Common myeloid progenitor, CD34-positive (primary cell): ENCODE results near the gene RASSF3.
"Not testable (repeated sequence)": the region's sequence is repeated elsewhere in the genome, so short reads cannot be mapped to it uniquely, and the experiment has no call there.

ENCODE experiments used
- CTCF ChIA-PET: fragments of 350-600 bp; sonication (Branson Sonifier 250); formaldehyde crosslinking; loops from one replicate; lab custom pipeline; 2021; ENCODE audit warnings: antibody characterized with exemption; lab: Charles Lee
- POLR2A ChIA-PET: fragments of 350-600 bp; sonication (Branson Sonifier 250); formaldehyde crosslinking; loops from one replicate; lab custom pipeline; 2021; ENCODE audit warnings: antibody characterized with exemption; lab: Charles Lee
- DNase-seq, 3 donors: peaks; one replicate each; pipeline versions ENCODE4 v3.0.0 to v3.0.0-alpha.2; 2013
- H3K27ac ChIP-seq, 2 experiments: 1 replicate in 1 of 2; 2 replicates in 1 of 2; pipeline ENCODE4 v1.7.0; 2013; ENCODE audit warnings: inconsistent platforms in 2 of 2, low read length in 2 of 2, mild to moderate bottlenecking in 2 of 2, low read depth in 1 of 2, moderate library complexity in 1 of 2; ENCODE audit not compliant: severe bottlenecking in 2 of 2, insufficient read depth in 1 of 2, poor library complexity in 1 of 2
- H3K27me3 ChIP-seq, 5 experiments: replicated peaks in 2 of 5; 1 replicate in 3 of 5; 2 replicates in 2 of 5; pipeline versions ENCODE4 v1.6.1 to v1.7.0; 2013; ENCODE audit warnings: low read length in 4 of 5, mild to moderate bottlenecking in 2 of 5, moderate library complexity in 2 of 5, inconsistent platforms in 1 of 5; ENCODE audit not compliant: insufficient read depth in 5 of 5, control insufficient read depth in 4 of 5
- H3K36me3 ChIP-seq, 4 experiments: 1 replicate in 2 of 4; 2 replicates in 2 of 4; pipeline versions ENCODE4 v1.6.1 to v1.7.0; 2013; ENCODE audit warnings: low read length in 3 of 4, control low read depth in 1 of 4, mild to moderate bottlenecking in 1 of 4; ENCODE audit not compliant: control insufficient read depth in 4 of 4, insufficient read depth in 4 of 4
- H3K4me1 ChIP-seq, 4 experiments: 1 replicate in 3 of 4; 2 replicates in 1 of 4; pipeline versions ENCODE4 v1.6.1 to v1.7.1; 2013; ENCODE audit warnings: low read length in 3 of 4, mild to moderate bottlenecking in 3 of 4, control low read depth in 1 of 4, inconsistent platforms in 1 of 4, moderate library complexity in 1 of 4; ENCODE audit not compliant: control insufficient read depth in 4 of 4, insufficient read depth in 4 of 4; ENCODE audit errors: control extremely low read depth in 1 of 4
- H3K4me3 ChIP-seq, 7 experiments: 1 replicate in 4 of 7; 2 replicates in 3 of 7; pipeline versions ENCODE4 v1.5.1 to v1.7.0; 2013; ENCODE audit warnings: mild to moderate bottlenecking in 7 of 7, low read length in 6 of 7, moderate library complexity in 6 of 7, inconsistent platforms in 2 of 7, low read depth in 2 of 7, control low read depth in 1 of 7; ENCODE audit not compliant: insufficient read depth in 4 of 7, control insufficient read depth in 1 of 7; ENCODE audit errors: extremely low read depth in 1 of 7
- H3K9me3 ChIP-seq, 5 experiments: 1 replicate in 4 of 5; 2 replicates in 1 of 5; pipeline versions ENCODE4 v1.6.1 to v1.7.1; 2013; ENCODE audit warnings: low read length in 4 of 5, mild to moderate bottlenecking in 2 of 5, inconsistent platforms in 1 of 5, low read depth in 1 of 5, moderate library complexity in 1 of 5; ENCODE audit not compliant: control insufficient read depth in 4 of 5, insufficient read depth in 2 of 5; ENCODE audit errors: control extremely low read depth in 1 of 5
- WGBS: methylation state at CpG from one replicate; pipeline ENCODE4 v1.1.5; 2013; ENCODE audit not compliant: insufficient coverage; 5-methylcytosine and 5-hydroxymethylcytosine counted together

Gene RASSF3

GRCh38 chr12:64687816-64688215, 77.5 kb downstream of the RASSF3 start:
- H3K4me1 ChIP-seq = peaks cover 2 to 31% (median 17%) of the 10 kb centered on the region in 4 experiments
- no peaks in the 10 kb centered on the region for H3K9me3 ChIP-seq
- 73% methylated on average over 5 of the region's 5 CpGs for WGBS
- DNase-seq = no peak
- ChIA-PET CTCF (interaction anchor here (0.6 to 1.9 kb wide), 5 partner anchors 8 to 139 kb away, joined by 3 to 9 read pairs (median 3); no protein-coding TSS in a partner anchor), POLR2A (no interaction called here)
- H3K4me3 ChIP-seq = no peak overlapping the region
- peaks cover 0 to 23% (median 18%) of the 10 kb centered on the region in 4 experiments for H3K36me3 ChIP-seq
- no peak overlapping the region for H3K27ac ChIP-seq
- no peaks in the 10 kb centered on the region for H3K27me3 ChIP-seq

DNA sequence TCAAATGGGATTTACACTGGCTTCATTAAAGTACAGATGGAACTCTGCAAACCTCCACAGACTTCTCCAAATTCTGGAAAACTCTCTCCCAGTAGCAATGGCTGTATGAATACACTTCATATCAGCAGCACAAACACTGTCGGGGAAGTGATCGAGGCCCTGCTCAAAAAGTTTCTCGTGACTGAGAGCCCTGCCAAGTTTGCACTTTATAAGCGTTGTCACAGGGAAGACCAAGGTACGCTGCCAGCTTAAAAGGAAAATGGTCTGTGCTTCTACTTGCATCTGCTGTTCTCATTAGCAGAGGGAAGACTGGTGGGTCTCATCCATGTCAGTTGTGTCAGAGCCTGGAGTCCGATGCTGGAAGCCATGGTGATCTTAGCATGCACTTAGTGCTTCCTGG, 77.9 kb downstream of the RASSF3 start:
- Histone ChIP-seq H3K27ac (no peak overlapping the region), H3K4me3 (no peak overlapping the region), H3K4me1 (peaks cover 0 to 27% (median 14%) of the 10 kb centered on the region in 4 experiments), H3K36me3 (peaks cover 2 to 24% (median 18%) of the 10 kb centered on the region in 4 experiments), H3K27me3 (no peaks in the 10 kb centered on the region), H3K9me3 (no peaks in the 10 kb centered on the region)
- 82% methylated on average over 6 of the region's 6 CpGs for WGBS
- ChIA-PET CTCF (interaction anchor here (0.6 to 1.9 kb wide), 5 partner anchors 8 to 139 kb away, joined by 3 to 9 read pairs (median 3); no protein-coding TSS in a partner anchor), POLR2A (no interaction called here)
- DNase-seq = no peak

GRCh38 chr12:64688715-64689114, 78.4 kb downstream of the RASSF3 start:
- Histone ChIP-seq H3K4me1 (peaks cover 0 to 22% (median 9%) of the 10 kb centered on the region in 4 experiments), H3K27me3 (no peaks in the 10 kb centered on the region), H3K36me3 (peaks cover 2 to 29% (median 19%) of the 10 kb centered on the region in 4 experiments), H3K4me3 (no peak overlapping the region), H3K9me3 (no peaks in the 10 kb centered on the region), H3K27ac (no peak overlapping the region)
- CTCF ChIA-PET = interaction anchor here (1.0 to 10.3 kb wide), 5 partner anchors 9 to 155 kb away, joined by 3 to 178 read pairs (median 4); no protein-coding TSS in a partner anchor
- WGBS = 97% methylated on average over 7 of the region's 7 CpGs
- DNase-seq = no peak
- POLR2A ChIA-PET = no interaction called here

GRCh38 chr12:64690236-64690635, 79.9 kb downstream of the RASSF3 start:
- 97% methylated on average over 4 of the region's 6 CpGs for WGBS
- not testable (repeated sequence) for H3K4me1 ChIP-seq

GRCh38 chr12:64691227-64691794, 81.0 kb downstream of the RASSF3 start:
- Histone ChIP-seq H3K27me3 (no peaks in the 10 kb centered on the region), H3K27ac (no peak overlapping the region), H3K4me3 (no peak overlapping the region), H3K4me1 (peaks cover 0 to 13% (median under 1%) of the 10 kb centered on the region in 4 experiments), H3K9me3 (no peaks in the 10 kb centered on the region), H3K36me3 (peaks cover 5 to 34% (median 22%) of the 10 kb centered on the region in 4 experiments)
- ChIA-PET POLR2A (no interaction called here), CTCF (interaction anchor here (0.9 to 10.3 kb wide), 4 partner anchors 65 to 144 kb away, joined by 3 to 178 read pairs (median 3); no protein-coding TSS in a partner anchor)
- no peak for DNase-seq
- 92% methylated on average over 2 of the region's 6 CpGs for WGBS

More at GRCh38 chr12:64690236-64690635, 79.9 kb downstream of the RASSF3 start:
- H3K4me3 ChIP-seq, H3K27ac ChIP-seq, H3K9me3 ChIP-seq, DNase-seq, H3K27me3 ChIP-seq, POLR2A ChIA-PET: not testable (repeated sequence)
- H3K36me3 ChIP-seq = peaks cover 5 to 38% (median 27%) of the 10 kb centered on the region in 4 experiments
- CTCF ChIA-PET = interaction anchor here (0.8 to 10.3 kb wide), 3 partner anchors 73 to 143 kb away, joined by 3 to 178 read pairs (median 4); no protein-coding TSS in a partner anchor

GRCh38 chr12:64691795-64692583, 81.7 kb downstream of the RASSF3 start:
- CTCF ChIA-PET = interaction anchor here (0.9 to 10.3 kb wide), 6 partner anchors 10 to 145 kb away, joined by 3 to 178 read pairs (median 3); no protein-coding TSS in a partner anchor
- 100% methylated on average over 2 of the region's 2 CpGs for WGBS
- Histone ChIP-seq H3K4me1 (peaks cover 0 to 14% (median under 1%) of the 10 kb centered on the region in 4 experiments), H3K4me3 (no peak overlapping the region), H3K36me3 (peaks cover 5 to 34% (median 21%) of the 10 kb centered on the region in 4 experiments), H3K27me3 (no peaks in the 10 kb centered on the region), H3K27ac (no peak overlapping the region), H3K9me3 (no peaks in the 10 kb centered on the region)
- DNase-seq = no peak
- POLR2A ChIA-PET = no interaction called here
